B cell (primary cell): ENCODE data around the gene PEX14. TPM values are rescaled to one million over a fixed set of nuclear protein-coding genes. Genes with fewer than 3 reads are reported as not detected.

Source experiments
- ATAC-seq: fragments of 200-7000 bp; cut with Tn5 transposase; one replicate; pipeline ENCODE4 v1.10.0; 2021; ENCODE audit warnings: low read depth, mild to moderate bottlenecking, moderate number of reproducible peaks, moderate library complexity
- CTCF ChIA-PET: fragments of 350-600 bp; sonication (Branson Sonifier 250); formaldehyde crosslinking; loops from one replicate; lab custom pipeline; 2021; ENCODE audit warnings: antibody characterized with exemption, inconsistent platforms; lab: Charles Lee
- POLR2A ChIA-PET: fragments of 350-600 bp; sonication (Branson Sonifier 250); formaldehyde crosslinking; loops from one replicate; lab custom pipeline; 2021; ENCODE audit warnings: antibody characterized with exemption; lab: Charles Lee
- DNase-seq: peaks from one replicate; pipeline ENCODE4 v3.0.0; 2013
- H2AFZ ChIP-seq: 2 replicates; pipeline ENCODE4 v1.6.1; 2012; ENCODE audit warnings: mild to moderate bottlenecking, low read depth, low read length; ENCODE audit not compliant: insufficient read depth, poor library complexity, severe bottlenecking
- H3K27ac ChIP-seq, 2 donors: 1 replicate in 1 of 2; 2 replicates in 1 of 2; pipeline ENCODE4 v1.5.1; 2012 to 2013; ENCODE audit warnings: low read length in 2 of 2, mild to moderate bottlenecking in 2 of 2, moderate library complexity in 1 of 2
- H3K27me3 ChIP-seq, 4 experiments: fragments of 200-600 bp in 1 of 4; sonication (generic) in 1 of 4; replicated peaks in 1 of 4; 1 replicate in 2 of 4; 2 replicates in 2 of 4; pipeline versions ENCODE4 v1.6.1 to v1.7.0; 2013 to 2016; ENCODE audit warnings: low read length in 3 of 4, mild to moderate bottlenecking in 2 of 4, mixed read lengths in 1 of 4, moderate library complexity in 1 of 4; ENCODE audit not compliant: insufficient read depth in 4 of 4, control insufficient read depth in 3 of 4; ENCODE audit errors: control extremely low read depth in 1 of 4
- H3K36me3 ChIP-seq, 2 experiments: replicated peaks in 1 of 2; 1 replicate in 1 of 2; 2 replicates in 1 of 2; pipeline versions ENCODE4 v1.6.1 to v1.7.1; 2013; ENCODE audit warnings: low read length in 1 of 2; ENCODE audit not compliant: insufficient read depth in 2 of 2, control insufficient read depth in 1 of 2; ENCODE audit errors: control extremely low read depth in 1 of 2, extremely low read depth in 1 of 2
- H3K4me1 ChIP-seq, 2 donors: fragments of 200-600 bp in 1 of 2; sonication (generic) in 1 of 2; 1 replicate in 1 of 2; 2 replicates in 1 of 2; pipeline versions ENCODE4 v1.5.1 to v1.6.1; 2013 to 2017; ENCODE audit warnings: low read length in 2 of 2; ENCODE audit not compliant: control insufficient read depth in 2 of 2, insufficient read depth in 2 of 2
- H3K4me2 ChIP-seq: replicated peaks from 2 replicates; pipeline ENCODE3; 2012; ENCODE audit warnings: mild to moderate bottlenecking, low read depth, low read length; ENCODE audit not compliant: poor library complexity, severe bottlenecking
- H3K4me3 ChIP-seq, 5 experiments: fragments of 200-600 bp in 1 of 5; sonication (generic) in 1 of 5; 1 replicate in 3 of 5; 2 replicates in 2 of 5; pipeline versions ENCODE4 v1.5.1 to v1.7.0; 2011 to 2016; ENCODE audit warnings: low read length in 4 of 5, mild to moderate bottlenecking in 4 of 5, low read depth in 2 of 5, control low read depth in 1 of 5, moderate library complexity in 1 of 5; ENCODE audit not compliant: insufficient read depth in 1 of 5; ENCODE audit errors: control extremely low read depth in 1 of 5, extremely low read depth in 1 of 5
- H3K79me2 ChIP-seq: fragments of 200-600 bp; sonication (generic); one replicate; pipeline ENCODE4 v1.6.0; 2016; ENCODE audit warnings: low read length; ENCODE audit not compliant: control insufficient read depth, insufficient read depth
- H3K9ac ChIP-seq: fragments of 200-600 bp; sonication (generic); 2 replicates; pipeline ENCODE4 v1.6.1; 2017; ENCODE audit warnings: mild to moderate bottlenecking, low read length, moderate library complexity
- H3K9me3 ChIP-seq, 3 donors: one replicate each; pipeline versions ENCODE4 v1.6.1 to v1.7.1; 2013; ENCODE audit warnings: low read length in 2 of 3; ENCODE audit not compliant: control insufficient read depth in 2 of 3, insufficient read depth in 1 of 3; ENCODE audit errors: control extremely low read depth in 1 of 3
- H4K20me1 ChIP-seq: 2 replicates; pipeline ENCODE4 v1.6.0; 2012; ENCODE audit warnings: mild to moderate bottlenecking, low read length; ENCODE audit not compliant: insufficient read depth, control insufficient read depth, poor library complexity, severe bottlenecking
- H3K27ac Mint-ChIP-seq: one replicate; pipeline ENCODE4 v1.8.0; 2021; ENCODE audit warnings: mixed read lengths
- H3K27me3 Mint-ChIP-seq: one replicate; pipeline ENCODE4 v1.8.0; 2021; ENCODE audit warnings: mixed read lengths
- H3K4me1 Mint-ChIP-seq: one replicate; pipeline ENCODE4 v1.8.0; 2021; ENCODE audit warnings: mixed read lengths
- H3K4me3 Mint-ChIP-seq: one replicate; pipeline ENCODE4 v1.8.0; 2021; ENCODE audit warnings: mixed read lengths
- H3K9me3 Mint-ChIP-seq: one replicate; pipeline ENCODE4 v1.8.0; 2022; ENCODE audit warnings: mixed read lengths; ENCODE audit not compliant: insufficient read depth
- EZH2 ChIP-seq: IDR thresholded peaks from 2 replicates; pipeline ENCODE4 v1.6.1; 2012; ENCODE audit warnings: borderline replicate concordance, low read depth, mild to moderate bottlenecking, moderate library complexity, low read length; ENCODE audit not compliant: insufficient read depth, poor library complexity, severe bottlenecking
- WGBS: methylation state at CpG from one replicate; pipeline ENCODE4 v1.1.5; 2013; ENCODE audit warnings: missing lambda C conversion rate; ENCODE audit not compliant: insufficient coverage; 5-methylcytosine and 5-hydroxymethylcytosine counted together
- intact Hi-C: fragments of 100-400 bp; cut with micrococcal nuclease; formaldehyde crosslinking; loops from one replicate; pipeline ENCODE4 v1.10.0; 2022
- polyA plus RNA-seq: library from polyadenylated mRNA; depleted of rRNA; stranded (reverse); fragments of >200 nt; gene quantifications from 2 replicates; pipeline ENCODE4 v1.2.3, GENCODE V29; 2012
- total RNA-seq, 2 donors: library from RNA; stranded (reverse); fragments of 120-200 nt in 1 of 2; gene quantifications; 1 replicate in 1 of 2; 2 replicates in 1 of 2; pipeline versions ENCODE4 v1.2.3 to v1.2.4, GENCODE V29; 2013 to 2022
- TF ChIP-seq, protein P1 (sequence below): fragments of 200-600 bp; IDR thresholded peaks from one replicate; pipeline ENCODE4 v1.8.0; 2022; ENCODE audit warnings: antibody characterized with exemption, mild to moderate bottlenecking

Gene PEX14
- total and polyA plus RNA-seq, 2 donors (not counting 1 experiment from before 2014, with no cell fraction given): 14.1 to 19.3 TPM

DNA sequence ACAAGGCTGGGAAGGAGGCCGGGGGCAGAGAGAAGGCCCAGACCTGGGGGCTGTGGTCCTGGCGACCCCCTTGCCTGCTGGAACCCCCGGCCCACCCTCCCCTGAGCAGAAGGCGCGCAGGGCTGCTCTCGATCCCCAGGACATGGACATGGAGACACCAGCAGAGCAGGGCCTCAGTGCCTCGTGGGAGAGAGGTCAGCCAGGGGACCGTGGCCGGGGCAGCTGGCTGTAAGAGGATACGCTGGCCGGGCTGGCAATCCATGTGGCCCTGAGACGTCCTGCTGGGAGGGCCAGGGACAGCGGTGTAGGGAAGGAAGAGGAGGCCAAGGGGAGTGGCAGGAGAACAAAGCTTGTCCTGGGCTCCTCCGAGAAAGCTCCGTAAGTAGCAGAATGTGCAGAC is 189.5 kb downstream of the PEX14 start:
- H2AFZ ChIP-seq: no peak overlapping the region
- no peaks in the 10 kb centered on the region for H3K9me3 ChIP-seq
- WGBS: 98% methylated on average over 15 of the region's 15 CpGs
- H3K27ac ChIP-seq: no peak overlapping the region
- no peak for DNase-seq
- no peaks in the 10 kb centered on the region for H3K4me1 Mint-ChIP-seq
- ChIA-PET CTCF (no interaction called here), POLR2A (no interaction called here)
- no peaks in the 10 kb centered on the region for H3K27me3 ChIP-seq
- no peak overlapping the region for H3K27ac Mint-ChIP-seq
- no peaks in the 10 kb centered on the region for H3K4me1 ChIP-seq
- no peaks in the 10 kb centered on the region for H3K9me3 Mint-ChIP-seq
- H3K27me3 Mint-ChIP-seq: no peaks in the 10 kb centered on the region
- H3K4me3 Mint-ChIP-seq: no peak overlapping the region
- no peak for TF ChIP-seq EZH2
- TF ChIP-seq, protein P1, sequence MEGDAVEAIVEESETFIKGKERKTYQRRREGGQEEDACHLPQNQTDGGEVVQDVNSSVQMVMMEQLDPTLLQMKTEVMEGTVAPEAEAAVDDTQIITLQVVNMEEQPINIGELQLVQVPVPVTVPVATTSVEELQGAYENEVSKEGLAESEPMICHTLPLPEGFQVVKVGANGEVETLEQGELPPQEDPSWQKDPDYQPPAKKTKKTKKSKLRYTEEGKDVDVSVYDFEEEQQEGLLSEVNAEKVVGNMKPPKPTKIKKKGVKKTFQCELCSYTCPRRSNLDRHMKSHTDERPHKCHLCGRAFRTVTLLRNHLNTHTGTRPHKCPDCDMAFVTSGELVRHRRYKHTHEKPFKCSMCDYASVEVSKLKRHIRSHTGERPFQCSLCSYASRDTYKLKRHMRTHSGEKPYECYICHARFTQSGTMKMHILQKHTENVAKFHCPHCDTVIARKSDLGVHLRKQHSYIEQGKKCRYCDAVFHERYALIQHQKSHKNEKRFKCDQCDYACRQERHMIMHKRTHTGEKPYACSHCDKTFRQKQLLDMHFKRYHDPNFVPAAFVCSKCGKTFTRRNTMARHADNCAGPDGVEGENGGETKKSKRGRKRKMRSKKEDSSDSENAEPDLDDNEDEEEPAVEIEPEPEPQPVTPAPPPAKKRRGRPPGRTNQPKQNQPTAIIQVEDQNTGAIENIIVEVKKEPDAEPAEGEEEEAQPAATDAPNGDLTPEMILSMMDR: no peak
- ATAC-seq: no peak
- peaks cover 0 to 5% of the 10 kb centered on the region in 2 experiments for H3K36me3 ChIP-seq
- H3K79me2 ChIP-seq: no peaks in the 10 kb centered on the region
- peaks cover 51% of the 10 kb centered on the region for H4K20me1 ChIP-seq
- H3K4me2 ChIP-seq: no peak overlapping the region
- intact Hi-C loops: no loop called here
- no peak overlapping the region for H3K4me3 ChIP-seq
- H3K9ac ChIP-seq: no peak overlapping the region

DNA sequence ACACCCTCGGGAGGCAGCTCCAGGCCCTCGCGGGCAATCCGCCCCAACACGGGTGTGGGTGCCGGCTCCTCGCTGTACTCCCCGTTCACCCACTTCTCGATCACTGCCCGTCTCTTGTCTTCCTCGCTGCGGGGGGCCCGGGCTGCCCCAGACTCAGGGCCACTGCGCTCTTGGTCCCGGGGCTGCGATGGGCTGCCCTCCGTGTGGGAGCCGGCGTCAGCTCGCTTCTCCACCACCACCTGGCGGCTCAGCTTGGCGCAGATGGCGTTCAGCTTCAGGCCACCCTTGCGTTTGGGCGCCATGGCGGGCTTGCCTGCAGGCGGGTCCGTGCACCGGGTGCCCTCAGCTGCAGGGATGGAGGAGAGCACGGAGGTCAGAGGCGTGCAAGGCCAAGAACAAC is 190.5 kb downstream of the PEX14 start:
- ATAC-seq (no peak), DNase-seq (no peak)
- H3K27me3 ChIP-seq: no peaks in the 10 kb centered on the region
- H3K4me2 ChIP-seq: no peak overlapping the region
- H3K4me1 ChIP-seq: no peaks in the 10 kb centered on the region
- H3K27me3 Mint-ChIP-seq: no peaks in the 10 kb centered on the region
- H3K4me3 ChIP-seq: no peak overlapping the region
- no peaks in the 10 kb centered on the region for H3K79me2 ChIP-seq
- 96% methylated on average over 31 of the region's 31 CpGs for WGBS
- no peaks in the 10 kb centered on the region for H3K9me3 Mint-ChIP-seq
- peaks cover 0 to 3% of the 10 kb centered on the region in 2 experiments for H3K36me3 ChIP-seq
- ChIA-PET POLR2A (no interaction called here), CTCF (no interaction called here)
- no peak overlapping the region for H3K9ac ChIP-seq
- H3K4me3 Mint-ChIP-seq: no peak overlapping the region
- no peaks in the 10 kb centered on the region for H3K9me3 ChIP-seq
- intact Hi-C loops: no loop called here
- no peak overlapping the region for H3K27ac Mint-ChIP-seq
- H3K4me1 Mint-ChIP-seq: no peaks in the 10 kb centered on the region
- H4K20me1 ChIP-seq: peaks cover 54% of the 10 kb centered on the region
- no peak overlapping the region for H2AFZ ChIP-seq
- no peak overlapping the region for H3K27ac ChIP-seq
- no peak for TF ChIP-seq EZH2
- TF ChIP-seq, protein P1: no peak
